Cardiac muscle cell (in vitro differentiated cells and primary cell): ENCODE data around the gene HSD17B3. TPM values are rescaled to one million over a fixed set of nuclear protein-coding genes. Genes with fewer than 3 reads are reported as not detected.
A peak's percentile ranks its signal among the peaks of the same experiment; 100 is the strongest.
"Not testable (repeated sequence)": the region's sequence is repeated elsewhere in the genome, so short reads cannot be mapped to it uniquely, and the experiment has no call there.

Experiments
- DNase-seq, 2 donors: peaks; one replicate each; pipeline versions ENCODE4 v3.0.0 to v3.0.0-alpha.2; 2010 to 2017; ENCODE audit warnings: low read depth in 1 of 2, low spot score in 1 of 2
- H3K27ac ChIP-seq: fragments of 200-600 bp; sonication (generic); 2 replicates; pipeline ENCODE4 v1.5.1; 2016
- H3K27me3 ChIP-seq: fragments of 200-600 bp; sonication (generic); 2 replicates; pipeline ENCODE4 v1.6.0; 2016; ENCODE audit warnings: control low read depth
- H3K36me3 ChIP-seq: fragments of 200-600 bp; sonication (generic); 2 replicates; pipeline ENCODE4 v1.5.1; 2016; ENCODE audit warnings: control low read depth
- H3K4me1 ChIP-seq: fragments of 200-600 bp; sonication (generic); 2 replicates; pipeline ENCODE4 v1.8.1; 2017; ENCODE audit warnings: low read depth, mild to moderate bottlenecking, mixed run types
- H3K4me3 ChIP-seq: fragments of 200-600 bp; sonication (generic); 2 replicates; pipeline ENCODE4 v1.5.1; 2016; ENCODE audit warnings: mild to moderate bottlenecking
- H3K9me3 ChIP-seq: fragments of 200-600 bp; sonication (generic); 2 replicates; pipeline ENCODE4 v1.5.1; 2017; ENCODE audit warnings: low read depth, mild to moderate bottlenecking, control low read depth
- polyA plus RNA-seq: library from polyadenylated mRNA; unstranded; fragments of >200 nt; fragmentation: Nextera tagmentation; extraction: Ambion mirVana; gene quantifications from 2 replicates; pipeline ENCODE4 v1.2.1, GENCODE V29; 2016
- total RNA-seq: library from RNA; depleted of rRNA; stranded (reverse); fragments of >200 nt; gene quantifications from 2 replicates; pipeline ENCODE4 v1.2.3, GENCODE V29; 2016
- TF ChIP-seq, protein P1 (sequence below): IDR thresholded peaks from 2 replicates; pipeline ENCODE4 v1.5.1; 2012; ENCODE audit warnings: low read depth, mild to moderate bottlenecking, low read length

The HSD17B3 gene
- total and polyA plus RNA-seq, 2 experiments from 2014 or later = 0.63 to 1.3 TPM

DNA sequence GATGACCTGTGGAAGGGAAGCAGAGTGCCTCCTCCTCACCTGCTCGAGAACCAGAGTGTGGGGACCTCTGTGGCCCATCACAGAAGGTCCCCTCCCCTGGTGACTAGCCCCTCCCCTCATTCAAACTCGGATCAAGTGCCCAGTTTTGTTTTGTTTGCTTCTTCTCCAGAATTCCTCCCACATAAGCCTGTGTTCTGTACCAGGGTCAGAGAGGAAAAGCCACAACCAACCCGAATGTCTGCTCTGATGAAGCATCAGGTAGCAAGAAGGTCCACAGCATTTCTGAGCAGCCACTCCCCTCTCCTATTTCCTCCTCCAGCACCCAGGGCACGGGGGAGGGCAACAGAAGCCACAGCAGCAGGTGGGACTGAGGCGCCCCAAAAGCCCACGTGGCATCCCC lies 58.2 kb downstream of the HSD17B3 start:
- H3K27ac ChIP-seq = no peak overlapping the region
- no peak overlapping the region for H3K4me3 ChIP-seq
- H3K27me3 ChIP-seq = no peaks in the 10 kb centered on the region
- no peaks in the 10 kb centered on the region for H3K4me1 ChIP-seq
- TF ChIP-seq, protein P1, sequence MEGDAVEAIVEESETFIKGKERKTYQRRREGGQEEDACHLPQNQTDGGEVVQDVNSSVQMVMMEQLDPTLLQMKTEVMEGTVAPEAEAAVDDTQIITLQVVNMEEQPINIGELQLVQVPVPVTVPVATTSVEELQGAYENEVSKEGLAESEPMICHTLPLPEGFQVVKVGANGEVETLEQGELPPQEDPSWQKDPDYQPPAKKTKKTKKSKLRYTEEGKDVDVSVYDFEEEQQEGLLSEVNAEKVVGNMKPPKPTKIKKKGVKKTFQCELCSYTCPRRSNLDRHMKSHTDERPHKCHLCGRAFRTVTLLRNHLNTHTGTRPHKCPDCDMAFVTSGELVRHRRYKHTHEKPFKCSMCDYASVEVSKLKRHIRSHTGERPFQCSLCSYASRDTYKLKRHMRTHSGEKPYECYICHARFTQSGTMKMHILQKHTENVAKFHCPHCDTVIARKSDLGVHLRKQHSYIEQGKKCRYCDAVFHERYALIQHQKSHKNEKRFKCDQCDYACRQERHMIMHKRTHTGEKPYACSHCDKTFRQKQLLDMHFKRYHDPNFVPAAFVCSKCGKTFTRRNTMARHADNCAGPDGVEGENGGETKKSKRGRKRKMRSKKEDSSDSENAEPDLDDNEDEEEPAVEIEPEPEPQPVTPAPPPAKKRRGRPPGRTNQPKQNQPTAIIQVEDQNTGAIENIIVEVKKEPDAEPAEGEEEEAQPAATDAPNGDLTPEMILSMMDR = no peak
- no peaks in the 10 kb centered on the region for H3K9me3 ChIP-seq
- no peak for DNase-seq
- no peaks in the 10 kb centered on the region for H3K36me3 ChIP-seq

DNA sequence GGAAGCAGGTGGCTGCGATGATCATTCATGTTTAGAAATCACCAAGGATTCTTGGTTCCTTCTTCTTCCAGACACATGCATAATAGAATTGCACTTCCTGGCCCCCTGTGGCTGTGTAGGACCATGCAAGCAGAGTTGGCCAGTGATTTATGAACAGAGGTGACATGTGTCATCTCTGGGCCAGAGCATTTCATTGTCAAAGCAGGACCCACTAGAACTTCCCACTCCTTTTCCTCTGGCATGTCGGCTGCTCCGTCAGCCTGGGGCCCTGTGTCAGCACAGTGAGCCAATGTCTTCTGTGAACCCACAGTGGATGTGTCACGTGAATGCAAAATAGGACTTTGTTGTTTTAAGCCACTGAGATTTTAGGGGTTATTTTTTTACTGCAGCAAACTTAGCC lies 59.2 kb downstream of the HSD17B3 start:
- Histone ChIP-seq H3K36me3 (no peaks in the 10 kb centered on the region), H3K27me3 (no peaks in the 10 kb centered on the region), H3K4me1 (no peaks in the 10 kb centered on the region), H3K4me3 (no peak overlapping the region), H3K27ac (no peak overlapping the region), H3K9me3 (no peaks in the 10 kb centered on the region)
- TF ChIP-seq, protein P1 = no peak
- DNase-seq = no peak

DNA sequence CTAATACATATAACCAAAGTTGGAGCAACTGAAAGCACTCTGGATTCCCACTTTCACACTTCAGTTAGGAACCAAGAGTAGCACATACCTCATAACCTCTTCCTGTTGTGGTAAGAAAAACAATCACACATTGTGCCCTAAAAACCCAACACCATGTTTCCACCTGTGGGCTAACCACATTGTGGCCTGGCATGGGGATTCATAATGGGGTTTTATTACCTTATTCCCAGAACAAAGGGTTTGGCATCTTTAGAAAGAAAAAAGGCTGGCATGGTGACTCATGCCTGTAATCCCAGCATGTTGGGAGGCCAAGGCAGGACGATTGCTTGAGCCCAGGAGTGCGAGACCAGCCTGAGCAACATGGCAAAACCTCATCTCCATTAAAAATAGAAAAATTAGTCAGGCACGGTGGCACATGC lies 60.6 kb downstream of the HSD17B3 start:
- TF ChIP-seq, protein P1 = no peak
- H3K4me1 ChIP-seq = no peaks in the 10 kb centered on the region
- peak in 1 of 2 donors; percentile 13 for DNase-seq
- H3K36me3 ChIP-seq = no peaks in the 10 kb centered on the region
- H3K27me3 ChIP-seq = no peaks in the 10 kb centered on the region
- no peak overlapping the region for H3K4me3 ChIP-seq
- H3K27ac ChIP-seq = no peak overlapping the region
- no peaks in the 10 kb centered on the region for H3K9me3 ChIP-seq

DNA sequence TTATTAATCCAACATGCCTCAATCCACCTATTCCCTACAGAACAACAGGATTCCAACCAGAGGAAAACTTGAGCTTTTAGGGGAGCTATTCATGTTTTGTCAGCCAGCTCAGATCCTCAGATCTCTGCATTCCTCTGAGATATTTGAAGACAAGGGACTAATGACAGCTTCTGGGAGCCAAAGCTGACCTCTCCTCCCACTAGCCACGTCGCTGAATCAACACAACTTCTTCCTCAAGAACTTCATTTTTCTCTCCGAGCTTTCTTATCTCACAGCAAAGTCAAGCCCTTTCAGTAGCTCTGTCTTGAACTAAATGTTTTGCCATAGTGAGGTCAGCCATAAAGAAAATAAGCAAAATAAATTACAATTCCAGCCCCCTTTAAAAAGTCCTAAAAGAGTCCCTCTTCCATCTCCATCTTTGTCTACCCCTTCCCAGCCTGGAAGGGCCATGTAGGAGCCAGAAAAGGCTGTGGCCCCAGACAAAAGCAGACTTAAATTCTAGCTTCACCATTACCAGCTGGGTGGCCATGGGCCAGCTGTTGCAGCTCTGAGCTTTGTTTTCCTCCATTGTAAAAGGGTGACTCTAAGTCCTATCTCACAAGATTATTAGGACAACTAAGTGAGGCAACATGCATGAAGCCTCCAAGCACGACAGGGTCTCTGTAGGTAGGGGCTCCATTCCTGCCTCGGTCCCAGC lies 65.0 kb downstream of the HSD17B3 start:
- Histone ChIP-seq H3K27ac (no peak overlapping the region), H3K27me3 (no peaks in the 10 kb centered on the region), H3K4me1 (no peaks in the 10 kb centered on the region), H3K36me3 (no peaks in the 10 kb centered on the region), H3K9me3 (no peaks in the 10 kb centered on the region), H3K4me3 (no peak overlapping the region)
- TF ChIP-seq, protein P1 = no peak
- DNase-seq = peak in 1 of 2 donors; percentile 51

DNA sequence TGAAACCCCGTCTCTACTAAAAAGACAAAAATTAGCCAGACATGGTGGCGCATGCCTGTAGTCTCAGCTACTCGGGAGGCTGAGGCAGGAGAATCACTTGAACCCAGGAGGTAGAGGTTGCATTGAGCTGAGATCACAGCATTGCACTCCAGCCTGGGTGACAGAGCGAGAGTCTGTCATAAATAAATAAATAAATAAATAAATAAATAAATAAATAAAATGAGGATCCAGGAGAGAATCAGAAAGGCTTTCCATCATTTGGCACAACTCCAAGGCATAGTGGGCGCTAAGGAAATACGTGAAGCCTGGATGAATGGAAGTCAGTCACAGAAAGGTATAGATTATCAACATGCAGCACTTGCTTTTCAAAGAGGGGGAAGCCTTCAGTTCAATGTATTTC lies 65.6 kb downstream of the HSD17B3 start:
- H3K4me1 ChIP-seq, H3K4me3 ChIP-seq, H3K27ac ChIP-seq, H3K36me3 ChIP-seq, H3K9me3 ChIP-seq, H3K27me3 ChIP-seq: not testable (repeated sequence)
- peak in 1 of 2 donors; percentile 16 for DNase-seq

DNA sequence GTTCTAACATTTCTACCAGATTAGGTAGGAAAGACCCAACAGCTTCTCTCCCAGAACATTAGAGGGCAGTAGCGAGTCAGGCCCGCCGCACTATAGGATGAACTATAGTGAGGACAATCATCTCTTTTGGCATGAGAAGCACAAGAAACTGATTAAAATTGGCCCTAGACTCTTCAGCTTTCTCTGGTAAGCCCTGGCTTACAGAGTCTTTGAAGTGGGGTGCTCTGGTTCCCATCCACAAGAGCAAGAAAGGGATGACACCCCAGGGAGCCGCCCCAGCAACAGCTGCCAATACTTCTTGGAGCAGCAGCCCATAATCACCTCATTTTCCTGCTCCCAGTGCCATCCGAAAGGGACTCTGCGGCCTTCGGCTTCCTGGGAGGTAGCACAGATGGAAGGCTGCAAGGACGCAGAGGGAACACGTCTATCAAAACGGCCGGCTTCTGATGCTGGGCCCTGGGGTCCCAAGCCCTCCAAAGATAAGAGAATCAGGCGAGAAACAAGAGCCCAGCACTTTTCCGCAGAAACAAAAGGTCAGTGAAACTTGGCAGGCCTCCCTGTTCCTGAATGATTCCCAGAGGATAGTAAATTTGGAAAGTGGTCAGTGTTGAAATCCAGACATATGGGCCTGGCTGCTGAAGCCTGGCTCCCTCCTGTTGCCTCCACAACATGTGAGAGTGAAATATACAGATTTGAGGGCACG lies 69.3 kb downstream of the HSD17B3 start:
- Histone ChIP-seq H3K36me3 (no peaks in the 10 kb centered on the region), H3K9me3 (no peaks in the 10 kb centered on the region), H3K4me3 (no peak overlapping the region), H3K27ac (no peak overlapping the region), H3K4me1 (no peaks in the 10 kb centered on the region), H3K27me3 (no peaks in the 10 kb centered on the region)
- peak; percentile 64 to 91 for DNase-seq
- TF ChIP-seq, protein P1 = peak; percentile 99
